HG03571 (cell line): ENCODE results near the gene GFY.
"Not testable (repeated sequence)": the region's sequence is repeated elsewhere in the genome, so short reads cannot be mapped to it uniquely, and the experiment has no call there.

Source experiments
- ATAC-seq: cut with Tn5 transposase; IDR thresholded peaks from one replicate; pipeline ENCODE4 v1.9.1; 2021; ENCODE audit not compliant: unreplicated experiment

Gene GFY

DNA sequence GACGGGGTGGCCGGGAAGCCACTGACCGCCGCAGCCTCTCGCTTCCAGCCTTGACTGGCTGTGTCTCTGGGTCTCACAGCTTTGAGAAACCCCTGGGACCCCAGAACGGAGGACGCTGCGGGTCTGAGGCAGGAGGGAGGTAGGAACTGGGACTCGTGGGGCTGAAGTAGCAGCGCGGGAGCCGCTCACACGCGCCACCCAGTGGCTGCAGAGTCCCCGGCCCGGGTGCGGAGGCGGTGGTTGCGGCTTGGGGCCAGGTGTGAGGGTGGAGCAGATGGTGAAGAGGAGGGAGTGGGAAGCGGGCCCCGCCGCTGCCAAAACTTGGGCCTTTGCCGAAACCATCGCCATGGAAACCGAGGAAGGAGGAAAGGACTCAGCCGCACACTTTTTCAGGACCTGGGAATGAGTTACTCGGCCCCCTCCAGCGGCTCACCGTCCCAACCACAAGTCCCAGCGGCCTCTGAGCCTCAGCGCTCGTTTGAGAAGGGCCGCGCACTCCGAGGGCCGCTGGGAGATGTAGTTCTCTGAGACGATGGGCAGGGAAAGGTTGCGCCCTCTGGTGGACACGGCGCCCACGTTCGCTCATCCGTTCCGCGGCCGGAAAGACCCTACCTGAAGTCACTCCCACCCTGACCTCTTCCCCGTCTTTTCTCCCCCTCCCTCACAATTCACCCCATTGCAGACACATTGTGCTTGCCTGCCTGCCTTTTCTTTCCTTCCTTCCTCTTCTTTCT is 18.3 kb downstream of the GFY start:
- ATAC-seq: peak; percentile 68

- ATAC-seq: not testable (repeated sequence)
Measured at GRCh38 chr19:49444100-49444700, 19.0 kb downstream of the GFY start.

- ATAC-seq: no peak
Measured at GRCh38 chr19:49445997-49446396, 20.8 kb downstream of the GFY start.

DNA sequence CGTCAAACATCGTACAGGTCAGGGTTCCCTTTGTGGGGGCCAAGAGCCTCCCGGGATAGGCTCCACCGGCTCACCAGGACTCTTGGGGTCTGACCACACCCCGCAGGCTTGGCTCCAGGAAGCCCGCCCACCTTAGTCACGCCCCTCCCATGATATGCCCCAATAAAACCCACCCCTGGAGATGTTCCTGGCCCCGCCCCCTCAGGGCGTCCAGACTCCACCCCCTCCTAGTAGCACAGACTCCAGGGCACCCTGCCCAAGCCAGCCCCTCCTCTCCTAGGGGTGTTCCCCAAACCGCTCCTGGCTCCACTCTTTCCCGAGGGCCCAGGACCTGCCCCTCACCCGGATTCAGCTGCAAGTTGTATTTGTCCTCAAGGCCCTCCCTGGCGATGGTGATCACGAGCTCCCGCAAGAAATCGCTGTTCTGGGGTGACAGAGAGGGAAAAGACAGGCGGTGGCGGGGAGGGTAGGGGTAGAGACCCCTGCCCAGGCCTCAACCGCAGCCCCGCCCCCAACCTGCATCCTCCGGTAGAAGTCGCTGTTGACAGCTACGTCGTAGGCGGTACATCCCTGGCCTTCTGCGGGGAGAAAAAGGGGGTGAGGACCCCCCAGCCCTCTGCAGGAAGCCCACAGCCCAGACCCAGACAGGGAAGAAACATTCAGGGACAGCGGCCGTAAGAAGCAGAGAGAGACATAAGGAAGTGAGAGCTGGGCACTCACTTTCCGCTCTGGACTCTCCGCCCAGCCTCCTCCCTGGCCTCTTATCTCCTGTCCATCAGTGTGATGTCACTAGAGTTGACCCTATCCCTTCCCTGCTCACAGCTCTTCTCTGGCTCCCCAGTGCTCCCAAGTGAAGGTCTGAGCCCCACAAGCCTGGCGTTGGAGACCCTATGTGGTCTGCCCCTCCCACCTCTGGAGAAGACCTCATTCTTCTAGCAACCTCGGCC is 22.6 kb downstream of the GFY start:
- no peak for ATAC-seq

DNA sequence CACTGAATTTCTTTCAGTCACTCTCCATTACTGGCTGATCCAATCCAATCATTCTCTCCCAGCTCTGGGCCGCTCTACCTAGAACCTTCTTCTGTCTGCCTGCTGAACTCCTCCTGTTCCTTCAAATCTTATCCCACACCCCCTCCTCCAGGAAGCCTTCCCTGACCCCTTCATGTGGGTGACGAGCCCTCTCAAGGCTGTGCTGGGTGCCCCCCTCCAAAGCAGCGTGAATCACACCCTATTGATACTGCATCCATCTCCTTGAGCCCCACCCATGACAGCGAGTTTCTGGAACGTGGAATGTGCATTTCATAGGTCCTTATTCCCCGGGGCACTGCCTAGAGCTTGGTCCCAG is 23.2 kb downstream of the GFY start:
- ATAC-seq: no peak

DNA sequence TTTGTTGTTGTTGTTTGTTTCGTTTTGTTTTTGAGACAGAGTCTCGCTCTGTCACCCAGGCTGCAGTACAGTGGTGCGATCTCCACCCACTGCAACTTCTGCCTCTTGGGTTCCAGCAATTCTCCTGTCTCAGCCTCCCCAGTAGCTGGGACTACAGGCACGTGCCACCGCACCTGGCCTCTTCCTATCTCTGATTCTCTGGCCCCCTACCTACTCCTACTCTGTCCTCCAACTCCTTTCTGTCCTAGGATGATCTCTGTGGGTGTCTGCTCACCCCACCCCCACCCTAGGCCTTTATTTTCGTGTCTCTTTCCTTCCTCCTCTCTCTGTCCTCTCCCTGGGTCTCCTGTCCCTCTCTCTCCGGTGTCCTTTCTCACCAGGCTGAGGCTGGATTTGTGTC is 25.2 kb downstream of the GFY start:
- ATAC-seq: no peak

GRCh38 chr19:49451430-49452181 is 26.4 kb downstream of the GFY start, which contains the start of gene PIH1D1:
TSS of gene PIH1D1 (minus strand) at chr19:49451814. CDS start at chr19:49451574, 240 bp downstream.
- peak; percentile 45 for ATAC-seq

GRCh38 chr19:49453013-49453756 is 28.0 kb downstream of the GFY start, which contains the start of gene ALDH16A1:
TSS of gene ALDH16A1 (plus strand) at chr19:49453225. CDS start at chr19:49453332, 107 bp downstream.
- ATAC-seq: peak; percentile 63

DNA sequence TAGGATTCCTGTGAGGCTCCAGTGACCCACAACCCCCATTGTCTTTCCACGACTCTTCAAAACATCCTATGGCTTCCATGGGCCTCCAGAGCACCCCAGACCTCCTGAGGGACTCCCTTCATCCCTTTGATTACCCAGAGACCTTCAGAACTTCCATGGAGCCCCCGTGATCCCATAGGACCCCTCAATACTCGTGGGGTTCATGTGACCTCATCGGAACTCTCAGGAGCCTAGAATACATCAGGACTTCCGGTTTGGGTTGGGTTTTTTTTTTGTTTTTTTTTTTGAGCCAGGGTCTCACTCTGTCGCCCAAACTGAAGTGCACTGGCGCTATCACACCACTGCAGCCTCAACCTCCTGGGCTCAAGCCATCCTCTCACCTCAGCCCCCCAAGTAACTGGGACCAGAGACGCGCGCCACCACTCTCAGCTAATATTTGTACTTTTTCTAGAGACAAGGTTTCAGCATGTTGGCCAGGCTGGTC is 28.6 kb downstream of the GFY start:
- no peak for ATAC-seq

GRCh38 chr19:49455773-49456172 is 30.6 kb downstream of the GFY start:
- no peak for ATAC-seq

DNA sequence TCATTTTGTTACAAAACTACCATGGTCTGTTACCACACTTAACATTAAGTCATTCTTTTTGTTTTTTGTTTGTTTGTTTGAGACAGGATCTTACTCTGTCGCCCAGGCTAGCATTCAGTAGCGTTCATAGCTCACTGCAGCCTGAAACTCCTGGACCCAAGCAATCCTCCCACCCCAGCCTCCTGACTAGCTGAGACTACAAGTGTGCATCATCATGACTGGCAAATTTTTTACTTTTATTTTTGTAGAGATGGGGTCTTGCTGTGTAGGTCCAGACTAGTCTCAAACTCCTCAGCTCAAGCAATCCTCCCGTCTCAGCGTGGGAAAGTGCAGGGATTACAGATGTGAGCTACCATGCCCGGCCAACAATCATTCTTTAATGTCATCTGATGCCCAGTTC is 31.1 kb downstream of the GFY start:
- ATAC-seq: no peak

DNA sequence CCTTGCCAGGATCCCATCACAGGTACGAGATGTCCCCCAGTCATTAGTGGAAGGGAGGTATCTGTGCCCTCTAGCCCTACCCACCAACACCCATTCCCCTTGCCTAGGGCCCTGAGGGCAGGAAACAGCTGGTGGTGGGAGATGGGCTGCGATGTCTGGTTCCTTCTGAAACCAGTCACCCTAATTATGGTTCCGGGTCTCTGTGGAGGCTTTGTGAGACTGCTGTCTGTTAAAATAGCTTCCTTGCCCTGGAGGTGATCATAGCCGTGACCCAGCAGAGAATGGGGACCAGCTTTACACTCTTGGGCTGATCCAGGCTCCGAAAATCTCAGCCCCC is 33.3 kb downstream of the GFY start:
- no peak for ATAC-seq

GRCh38 chr19:49459388-49459787 is 34.2 kb downstream of the GFY start:
- ATAC-seq: no peak

DNA sequence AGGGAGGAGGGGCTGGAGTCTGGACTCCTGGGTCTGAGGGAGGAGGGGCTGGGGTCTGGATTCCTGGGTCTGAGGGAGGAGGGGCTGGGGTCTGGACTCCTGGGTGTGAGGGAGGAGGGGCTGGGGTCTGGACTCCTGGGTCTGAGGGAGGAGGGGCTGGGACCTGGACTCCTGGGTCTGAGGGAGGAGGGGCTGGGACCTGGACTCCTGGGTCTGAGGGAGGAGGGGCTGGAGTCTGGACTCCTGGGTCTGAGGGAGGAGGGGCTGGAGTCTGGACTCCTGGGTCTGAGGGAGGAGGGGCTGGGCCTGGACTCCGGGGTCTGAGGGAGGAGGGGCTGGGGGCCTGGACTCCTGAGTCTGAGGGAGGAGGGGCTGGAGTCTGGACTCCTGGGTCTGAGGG is 35.9 kb downstream of the GFY start:
- ATAC-seq: not testable (repeated sequence)

- no peak for ATAC-seq
Measured at GRCh38 chr19:49461656-49462055, 36.5 kb downstream of the GFY start.

- no peak for ATAC-seq
Measured at GRCh38 chr19:49462492-49462891, 37.3 kb downstream of the GFY start.

DNA sequence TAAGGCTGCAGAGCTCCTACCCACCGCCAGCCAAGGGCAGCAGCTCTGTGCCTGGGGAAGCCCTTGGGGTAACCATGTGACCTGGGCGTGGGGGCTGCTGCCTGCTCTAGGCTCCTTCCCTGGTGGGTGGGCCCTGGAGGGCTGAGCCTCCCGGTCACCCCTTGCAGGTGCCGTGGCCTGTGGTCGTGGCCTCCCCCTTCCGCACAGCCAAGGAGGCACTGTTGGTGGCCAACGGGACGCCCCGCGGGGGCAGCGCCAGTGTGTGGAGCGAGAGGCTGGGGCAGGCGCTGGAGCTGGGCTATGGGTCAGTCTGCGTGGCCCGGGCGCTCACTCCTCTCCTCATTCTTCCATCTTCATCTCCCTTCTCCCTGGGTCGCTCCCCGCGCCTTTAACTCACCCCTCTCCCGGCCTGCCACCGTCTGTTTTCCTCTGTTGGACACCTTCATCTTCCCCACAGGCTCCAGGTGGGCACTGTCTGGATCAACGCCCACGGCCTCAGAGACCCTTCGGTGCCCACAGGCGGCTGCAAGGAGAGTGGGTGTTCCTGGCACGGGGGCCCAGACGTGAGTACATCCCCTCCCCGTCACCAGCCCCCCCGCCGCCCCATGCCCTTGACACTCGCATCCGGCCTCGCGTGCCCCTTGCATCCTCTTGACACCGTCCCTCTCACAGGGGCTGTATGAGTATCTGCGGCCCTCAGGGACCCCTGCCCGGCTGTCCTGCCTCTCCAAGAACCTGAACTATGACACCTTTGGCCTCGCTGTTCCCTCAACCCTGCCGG is 39.0 kb downstream of the GFY start:
- ATAC-seq: no peak

GRCh38 chr19:49465371-49465770 is 40.2 kb downstream of the GFY start:
- no peak for ATAC-seq

DNA sequence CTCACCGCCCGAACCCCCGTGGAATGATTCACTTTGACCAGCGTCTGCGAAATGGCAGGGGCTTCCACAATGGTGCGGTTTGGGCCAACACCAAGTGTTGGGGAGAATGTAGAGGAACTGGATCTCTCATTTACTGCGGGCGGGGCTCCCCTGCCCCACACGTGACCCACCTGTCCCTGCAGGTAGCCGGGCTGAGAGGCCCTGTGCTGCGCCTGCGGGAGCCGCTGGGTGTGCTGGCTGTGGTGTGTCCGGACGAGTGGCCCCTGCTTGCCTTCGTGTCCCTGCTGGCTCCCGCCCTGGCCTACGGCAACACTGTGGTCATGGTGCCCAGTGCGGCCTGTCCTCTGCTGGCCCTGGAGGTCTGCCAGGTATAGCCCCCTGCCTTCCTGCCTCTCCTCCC is 43.0 kb downstream of the GFY start:
- ATAC-seq: no peak
